Skeletal muscle satellite cell (primary cell): ENCODE measurements around the gene UVSSA.
"Not testable (repeated sequence)": the region's sequence is repeated elsewhere in the genome, so short reads cannot be mapped to it uniquely, and the experiment has no call there.

Experiments used
- H3K27me3 ChIP-seq: 2 replicates; pipeline ENCODE4 v1.7.0; 2013; ENCODE audit warnings: low read length; ENCODE audit not compliant: control insufficient read depth, insufficient read depth
- H3K36me3 ChIP-seq: 2 replicates; pipeline ENCODE4 v1.7.0; 2013; ENCODE audit warnings: mild to moderate bottlenecking, control low read depth, low read length; ENCODE audit not compliant: insufficient read depth
- H3K4me1 ChIP-seq: 2 replicates; pipeline ENCODE4 v1.7.0; 2013; ENCODE audit warnings: low read length; ENCODE audit not compliant: control insufficient read depth, insufficient read depth
- H3K4me2 ChIP-seq: 2 replicates; pipeline ENCODE4 v1.7.0; 2013; ENCODE audit warnings: mild to moderate bottlenecking, low read length
- H3K4me3 ChIP-seq: 2 replicates; pipeline ENCODE4 v1.7.0; 2013; ENCODE audit warnings: low read length
- H3K9ac ChIP-seq: 2 replicates; pipeline ENCODE4 v1.7.0; 2013; ENCODE audit warnings: mild to moderate bottlenecking, low read depth, low read length, moderate library complexity
- H3K9me3 ChIP-seq: replicated peaks from 2 replicates; pipeline ENCODE4 v1.7.0; 2013; ENCODE audit warnings: mild to moderate bottlenecking, control low read depth, low read length

Gene UVSSA

GRCh38 chr4:1385373-1386340, 38.6 kb downstream of the UVSSA start:
- H3K9ac ChIP-seq = no peak overlapping the region
- no peak overlapping the region for H3K4me3 ChIP-seq
- no peaks in the 10 kb centered on the region for H3K27me3 ChIP-seq
- H3K4me1 ChIP-seq = no peaks in the 10 kb centered on the region
- H3K9me3 ChIP-seq = no peaks in the 10 kb centered on the region
- no peak overlapping the region for H3K4me2 ChIP-seq
- H3K36me3 ChIP-seq = peaks cover 21% of the 10 kb centered on the region

DNA sequence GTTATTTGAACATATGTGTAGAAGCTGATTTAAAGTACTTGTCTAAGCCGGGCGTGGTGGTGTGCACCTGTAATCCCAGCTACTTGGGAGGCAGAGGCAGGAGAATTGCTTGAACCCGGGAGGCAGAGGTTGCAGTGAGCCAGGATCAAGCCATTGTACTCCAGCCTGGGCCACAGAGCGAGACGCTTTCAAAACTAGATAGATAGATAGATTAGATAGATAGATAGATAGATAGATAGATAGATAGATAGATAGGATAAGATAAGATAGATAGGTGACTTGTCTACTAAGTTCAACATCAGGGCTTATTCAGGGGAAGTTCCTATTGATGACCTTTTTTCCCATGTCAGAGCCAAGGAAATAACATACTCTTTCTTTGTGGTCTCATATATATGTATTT, 46.4 kb downstream of the UVSSA start:
- H3K4me2 ChIP-seq, H3K4me1 ChIP-seq, H3K27me3 ChIP-seq, H3K4me3 ChIP-seq, H3K9ac ChIP-seq: not testable (repeated sequence)
- peaks cover 11% of the 10 kb centered on the region for H3K9me3 ChIP-seq
- peaks cover 14% of the 10 kb centered on the region for H3K36me3 ChIP-seq

DNA sequence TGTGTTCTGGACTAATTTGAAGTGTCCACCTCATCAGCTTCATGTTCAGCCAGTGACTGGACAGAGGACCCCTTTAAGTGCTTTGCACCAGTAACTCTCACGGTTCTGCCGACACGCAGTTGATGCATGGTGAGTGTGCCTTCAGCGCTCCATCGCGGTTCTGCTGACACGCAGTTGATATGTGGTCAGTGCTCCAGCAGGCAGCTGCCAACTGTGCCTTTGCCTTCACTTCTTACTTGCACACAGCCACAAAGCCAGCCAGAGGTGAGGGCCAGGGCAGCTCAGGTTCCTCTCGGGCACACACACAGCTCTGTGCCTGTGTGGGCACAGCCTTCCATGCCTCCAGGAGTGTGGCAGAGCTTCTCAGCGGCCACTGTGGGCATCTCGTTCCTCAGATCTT, 46.9 kb downstream of the UVSSA start:
- H3K4me1 ChIP-seq = no peaks in the 10 kb centered on the region
- no peak overlapping the region for H3K9ac ChIP-seq
- H3K4me3 ChIP-seq = no peak overlapping the region
- H3K9me3 ChIP-seq = peaks cover 11% of the 10 kb centered on the region
- no peaks in the 10 kb centered on the region for H3K27me3 ChIP-seq
- H3K4me2 ChIP-seq = no peak overlapping the region
- H3K36me3 ChIP-seq = peaks cover 10% of the 10 kb centered on the region

DNA sequence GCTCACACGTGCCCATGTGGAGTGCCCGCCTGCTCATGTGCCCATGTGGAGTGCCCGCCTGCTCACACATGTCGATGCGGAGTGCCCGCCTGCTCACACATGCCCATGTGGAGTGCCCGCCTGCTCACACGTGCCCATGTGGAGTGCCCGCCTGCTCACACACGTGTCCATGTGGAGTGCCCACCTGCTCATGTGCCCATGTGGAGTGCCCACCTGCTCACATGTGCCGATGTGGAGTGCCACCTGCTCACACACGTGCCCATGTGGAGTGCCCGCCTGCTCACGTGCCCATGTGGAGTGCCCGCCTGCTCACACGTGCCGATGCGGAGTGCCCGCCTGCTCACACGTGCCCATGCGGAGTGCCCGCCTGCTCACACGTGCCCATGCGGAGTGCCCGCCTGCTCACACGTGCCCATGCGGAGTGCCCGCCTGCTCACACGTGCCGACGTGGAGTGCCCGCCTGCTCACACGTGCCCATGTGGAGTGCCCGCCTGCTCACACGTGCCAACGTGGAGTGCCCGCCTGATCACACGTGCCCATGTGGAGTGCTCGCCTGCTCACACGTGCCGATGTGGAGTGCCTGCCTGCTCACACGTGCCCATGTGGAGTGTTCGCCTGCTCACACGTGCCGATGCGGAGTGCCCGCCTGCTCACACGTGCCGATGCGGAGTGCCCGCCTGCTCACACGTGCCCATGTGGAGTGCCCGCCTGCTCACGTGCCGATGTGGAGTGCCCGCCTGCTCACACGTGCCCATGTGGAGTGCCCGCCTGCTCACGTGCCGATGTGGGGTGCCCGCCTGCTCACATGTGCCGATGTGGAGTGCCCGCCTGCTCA, 47.8 kb downstream of the UVSSA start:
- not testable (repeated sequence) for H3K4me3 ChIP-seq, H3K4me2 ChIP-seq
- H3K9me3 ChIP-seq = peaks cover 14% of the 10 kb centered on the region

GRCh38 chr4:1395389-1395820, 48.4 kb downstream of the UVSSA start:
- not testable (repeated sequence) for H3K4me2 ChIP-seq, H3K36me3 ChIP-seq, H3K4me3 ChIP-seq, H3K4me1 ChIP-seq, H3K9ac ChIP-seq, H3K27me3 ChIP-seq
- peaks cover 14% of the 10 kb centered on the region for H3K9me3 ChIP-seq

More for the DNA sequence above, 47.8 kb downstream of the UVSSA start:
- not testable (repeated sequence) for H3K4me1 ChIP-seq, H3K27me3 ChIP-seq, H3K36me3 ChIP-seq, H3K9ac ChIP-seq

DNA sequence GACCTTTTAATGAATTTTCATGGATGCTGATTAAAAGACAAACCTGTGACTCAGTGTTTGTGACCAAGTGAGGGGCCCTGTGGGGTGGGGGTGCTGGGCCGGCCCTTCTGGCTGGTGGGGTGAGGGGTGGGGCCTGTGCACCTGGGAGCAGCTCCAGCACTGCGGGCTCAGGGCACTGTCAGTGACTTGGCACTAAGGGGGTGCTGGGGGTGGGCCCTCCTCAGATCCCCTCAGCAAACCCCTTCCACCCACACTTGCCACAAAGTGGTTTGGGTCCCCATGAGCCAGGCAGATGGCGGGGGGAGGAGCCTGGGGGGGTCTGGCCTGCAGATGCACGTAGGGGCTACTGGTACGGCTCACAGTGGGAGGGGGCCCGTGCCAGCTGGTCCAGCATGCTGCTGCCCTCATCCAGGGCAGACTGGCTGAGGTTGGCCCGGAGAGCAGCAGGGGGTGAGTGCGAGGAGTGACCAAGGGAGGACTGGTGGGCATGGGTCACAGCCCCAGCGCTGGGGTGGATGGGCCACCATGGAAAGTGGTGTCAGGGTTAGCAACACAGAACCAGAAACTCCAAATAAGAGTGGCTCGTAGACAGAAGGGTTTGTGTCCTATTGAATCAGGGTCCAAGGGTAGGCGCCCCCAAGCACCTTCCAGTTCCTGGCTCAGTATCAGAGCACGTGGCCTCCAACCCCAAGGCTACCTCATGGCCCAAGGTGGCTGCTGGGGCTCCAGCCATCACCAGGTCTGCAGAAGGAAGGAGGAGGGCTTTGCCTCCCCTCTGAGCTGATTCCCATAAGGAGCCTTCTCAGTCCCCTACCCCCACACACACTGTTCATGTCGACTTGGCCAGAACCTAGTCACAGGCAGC, 49.2 kb downstream of the UVSSA start:
- Histone ChIP-seq H3K4me1 (no peaks in the 10 kb centered on the region), H3K4me2 (no peak overlapping the region), H3K9me3 (peaks cover 14% of the 10 kb centered on the region), H3K27me3 (peaks cover 13% of the 10 kb centered on the region), H3K9ac (no peak overlapping the region), H3K4me3 (no peak overlapping the region), H3K36me3 (peaks cover 7% of the 10 kb centered on the region)

DNA sequence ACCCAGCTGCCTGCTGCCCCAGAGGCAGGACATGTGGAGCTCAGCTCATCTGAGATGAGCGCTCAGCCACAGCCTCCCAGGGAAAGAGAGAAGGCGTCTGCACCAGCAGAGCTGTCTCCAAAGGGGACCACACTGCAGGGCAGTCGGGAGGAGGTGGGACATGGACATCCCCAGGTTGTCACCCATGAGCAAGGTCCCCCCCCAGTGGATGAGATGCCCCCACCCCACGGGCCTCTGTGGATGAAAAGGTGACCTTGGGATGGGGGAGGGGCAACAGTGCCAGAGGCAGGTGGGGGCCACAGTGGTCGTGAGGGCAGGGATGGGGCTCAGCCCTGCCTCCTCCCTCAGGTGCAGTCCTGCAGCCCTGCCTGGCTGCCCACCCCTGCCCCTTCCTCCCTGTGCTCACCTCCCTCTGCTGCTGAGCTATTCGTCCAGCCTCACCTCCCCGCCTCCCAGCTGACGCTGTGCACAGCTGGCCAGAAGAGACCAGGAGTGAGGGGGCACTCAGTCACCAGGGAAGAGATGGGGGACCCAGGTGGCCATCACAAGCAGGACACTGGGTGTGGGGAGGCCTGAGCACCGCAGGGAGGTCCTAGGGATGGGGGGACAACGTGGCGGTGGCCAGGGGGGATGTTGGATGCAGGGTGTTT, 49.9 kb downstream of the UVSSA start:
- Histone ChIP-seq H3K27me3 (peaks cover 20% of the 10 kb centered on the region), H3K9me3 (peaks cover 14% of the 10 kb centered on the region), H3K9ac (no peak overlapping the region), H3K4me3 (no peak overlapping the region), H3K4me2 (no peak overlapping the region), H3K4me1 (no peaks in the 10 kb centered on the region), H3K36me3 (peaks cover 7% of the 10 kb centered on the region)

DNA sequence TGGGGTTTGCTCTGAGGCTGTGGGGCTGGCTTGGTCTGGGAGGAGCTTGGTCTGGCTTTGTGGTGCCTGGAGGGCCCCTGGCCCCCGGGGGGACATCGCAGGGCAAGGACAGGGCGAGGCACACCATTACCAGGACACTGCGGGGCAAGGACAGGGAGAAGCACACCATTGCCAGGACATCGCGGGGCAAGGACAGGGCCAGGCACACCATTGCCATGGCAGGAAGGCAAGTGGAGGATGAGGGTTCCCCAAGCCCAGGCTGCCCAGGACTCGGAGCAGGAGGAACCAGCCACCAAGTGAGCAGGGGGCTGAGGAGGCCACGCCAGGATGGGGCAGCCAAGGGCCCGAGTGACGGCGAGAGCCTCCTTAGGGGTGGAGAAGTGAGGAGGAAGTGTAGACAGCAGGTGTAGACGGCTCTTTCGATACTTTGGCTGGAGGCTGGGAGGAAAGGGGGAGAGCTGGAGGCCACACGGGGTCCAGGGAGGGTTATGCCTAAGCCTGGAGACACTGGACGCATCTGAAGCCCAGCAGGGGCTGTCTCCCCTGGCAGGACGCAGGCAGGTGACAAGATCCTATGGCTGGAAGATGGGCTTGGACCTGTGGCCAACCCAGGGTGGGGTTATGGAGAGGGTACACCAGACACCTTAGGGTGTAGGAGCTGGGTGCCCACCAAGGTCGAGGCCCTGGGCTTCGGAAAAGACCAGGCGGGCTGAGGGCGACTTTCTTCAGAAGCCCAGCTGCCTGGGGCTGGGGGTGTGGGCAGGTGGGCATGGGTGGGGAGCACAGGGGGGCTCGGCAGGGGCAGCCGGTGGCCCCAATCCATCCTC, 51.9 kb downstream of the UVSSA start:
- Histone ChIP-seq H3K27me3 (peaks cover 38% of the 10 kb centered on the region), H3K9me3 (peaks cover 14% of the 10 kb centered on the region), H3K9ac (no peak overlapping the region), H3K36me3 (no peaks in the 10 kb centered on the region), H3K4me2 (no peak overlapping the region), H3K4me1 (no peaks in the 10 kb centered on the region), H3K4me3 (no peak overlapping the region)

- no peaks in the 10 kb centered on the region for H3K4me1 ChIP-seq
- no peak overlapping the region for H3K4me2 ChIP-seq
- H3K4me3 ChIP-seq = no peak overlapping the region
- peaks cover 46% of the 10 kb centered on the region for H3K27me3 ChIP-seq
- H3K36me3 ChIP-seq = no peaks in the 10 kb centered on the region
- no peak overlapping the region for H3K9ac ChIP-seq
- H3K9me3 ChIP-seq = peaks cover 14% of the 10 kb centered on the region
These were observed 52.6 kb downstream of the UVSSA start for GRCh38 chr4:1399508-1400190.
